Measurements from ENCODE around the gene RPAIN. TPM values are rescaled to one million over a fixed set of nuclear protein-coding genes. Genes with fewer than 3 reads are reported as not detected.

RPAIN gene
- total RNA-seq, 1 donor from 2014 or later: 85.9 TPM

Other genes with a start within 250 kb of the RPAIN start
- gene ZNF594, start 228.3 kb upstream of the RPAIN start, total RNA-seq: 4.9 and 5.9 TPM in 2 replicates
- gene SCIMP, start 185.3 kb upstream of the RPAIN start, total RNA-seq: not detected in 2 replicates
- 57.8 and 58.1 TPM in 2 replicates for gene RABEP1, start 137.9 kb upstream of the RPAIN start, total RNA-seq
- 65.2 and 93.5 TPM in 2 replicates for gene NUP88, start 520 bp upstream of the RPAIN start, total RNA-seq
- gene C1QBP, start 19.0 kb downstream of the RPAIN start, total RNA-seq: 191 and 195 TPM in 2 replicates
- gene DHX33, start 48.8 kb downstream of the RPAIN start, total RNA-seq: 7.1 and 8.3 TPM in 2 replicates
- 59.1 and 68.0 TPM in 2 replicates for gene DERL2, start 66.0 kb downstream of the RPAIN start, total RNA-seq
- gene MIS12, start 66.4 kb downstream of the RPAIN start, total RNA-seq: 21.9 and 22.6 TPM in 2 replicates
- gene NLRP1, start 164.3 kb downstream of the RPAIN start, total RNA-seq: 31.7 and 46.0 TPM in 2 replicates